HL-60 (cell line): Measurements from ENCODE around the gene CHDH.

Experiments
- DNase-seq, 2 experiments: peaks; one replicate each; pipeline ENCODE4 v3.0.0-alpha.2; 2010 to 2020; ENCODE audit warnings: low read depth in 1 of 2, low spot score in 1 of 2
- H3K27ac ChIP-seq: fragments of 250-450 bp; sonication (Bioruptor Pico); replicated peaks from 2 replicates; pipeline ENCODE4 v1.5.1; 2020; ENCODE audit warnings: mild to moderate bottlenecking, moderate library complexity
- H3K27me3 ChIP-seq: fragments of 250-450 bp; sonication (Bioruptor Pico); 2 replicates; pipeline ENCODE4 v1.5.1; 2021; ENCODE audit warnings: mild to moderate bottlenecking, moderate library complexity; ENCODE audit not compliant: insufficient read depth, poor library complexity, severe bottlenecking
- H3K4me3 ChIP-seq: replicated peaks from 2 replicates; pipeline ENCODE4 v1.5.1; 2011; ENCODE audit warnings: mild to moderate bottlenecking, control low read depth, low read length; ENCODE audit not compliant: insufficient read depth
- CTCF ChIP-seq: IDR thresholded peaks from one replicate; pipeline ENCODE4 v1.5.1; 2011; ENCODE audit warnings: low read length, control low read depth, inconsistent platforms; ENCODE audit not compliant: insufficient read depth
- GABPA ChIP-seq: IDR thresholded peaks from 2 replicates; pipeline ENCODE4 v1.6.1; 2012; ENCODE audit warnings: low read depth
- POLR2AphosphoS5 ChIP-seq: IDR thresholded peaks from 2 replicates; pipeline ENCODE4 v1.6.1; 2012; ENCODE audit warnings: low read depth
- SPI1 ChIP-seq: IDR thresholded peaks from 2 replicates; pipeline ENCODE4 v1.6.1; 2012; ENCODE audit warnings: low read depth, mild to moderate bottlenecking, borderline replicate concordance
- TF ChIP-seq, protein P1 (sequence below): IDR thresholded peaks from 2 replicates; pipeline ENCODE4 v1.6.1; 2012; ENCODE audit warnings: low read depth; ENCODE audit not compliant: insufficient replicate concordance

Gene CHDH

DNA sequence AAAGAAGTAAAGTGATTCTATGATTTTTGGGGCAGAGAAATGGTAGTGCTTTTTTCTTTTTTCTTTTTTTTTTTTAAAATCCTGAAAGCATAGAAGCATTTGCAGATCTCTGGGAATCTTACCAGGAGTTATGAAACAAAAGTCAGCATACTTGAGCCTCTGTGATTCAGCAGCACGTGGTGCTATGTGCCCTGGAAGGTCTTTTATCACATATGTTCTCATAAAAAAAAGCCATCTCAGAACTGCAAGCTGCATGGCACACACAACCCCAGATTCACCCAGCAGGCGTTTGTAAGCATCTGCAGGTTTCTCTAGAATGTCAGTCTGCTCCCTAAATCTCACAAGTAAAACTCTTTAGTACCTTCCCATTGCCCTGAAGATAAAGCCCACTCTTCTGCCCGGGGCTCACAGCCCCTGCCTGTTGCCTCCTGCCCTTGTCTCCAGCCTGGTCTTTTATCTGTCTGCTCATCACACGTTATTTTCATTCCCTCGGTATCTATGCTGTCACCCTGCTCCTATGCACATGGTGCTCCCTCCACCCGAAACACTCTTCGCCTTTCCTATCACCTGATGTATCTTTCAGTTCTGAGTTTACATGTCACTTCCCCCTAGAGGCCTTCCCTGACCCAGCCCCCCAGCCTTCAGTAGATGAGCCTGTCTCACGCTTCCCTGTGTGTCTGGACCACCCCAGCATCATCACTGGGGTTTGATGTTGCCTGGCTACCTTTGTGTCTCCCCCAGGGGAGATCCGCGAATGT is 72.4 kb downstream of the CHDH start:
- H3K27me3 ChIP-seq, result peaks cover 3% of the 10 kb centered on the region
- H3K27ac ChIP-seq, result no peak overlapping the region
- no peak for TF ChIP-seq SPI1
- TF ChIP-seq, protein P1, sequence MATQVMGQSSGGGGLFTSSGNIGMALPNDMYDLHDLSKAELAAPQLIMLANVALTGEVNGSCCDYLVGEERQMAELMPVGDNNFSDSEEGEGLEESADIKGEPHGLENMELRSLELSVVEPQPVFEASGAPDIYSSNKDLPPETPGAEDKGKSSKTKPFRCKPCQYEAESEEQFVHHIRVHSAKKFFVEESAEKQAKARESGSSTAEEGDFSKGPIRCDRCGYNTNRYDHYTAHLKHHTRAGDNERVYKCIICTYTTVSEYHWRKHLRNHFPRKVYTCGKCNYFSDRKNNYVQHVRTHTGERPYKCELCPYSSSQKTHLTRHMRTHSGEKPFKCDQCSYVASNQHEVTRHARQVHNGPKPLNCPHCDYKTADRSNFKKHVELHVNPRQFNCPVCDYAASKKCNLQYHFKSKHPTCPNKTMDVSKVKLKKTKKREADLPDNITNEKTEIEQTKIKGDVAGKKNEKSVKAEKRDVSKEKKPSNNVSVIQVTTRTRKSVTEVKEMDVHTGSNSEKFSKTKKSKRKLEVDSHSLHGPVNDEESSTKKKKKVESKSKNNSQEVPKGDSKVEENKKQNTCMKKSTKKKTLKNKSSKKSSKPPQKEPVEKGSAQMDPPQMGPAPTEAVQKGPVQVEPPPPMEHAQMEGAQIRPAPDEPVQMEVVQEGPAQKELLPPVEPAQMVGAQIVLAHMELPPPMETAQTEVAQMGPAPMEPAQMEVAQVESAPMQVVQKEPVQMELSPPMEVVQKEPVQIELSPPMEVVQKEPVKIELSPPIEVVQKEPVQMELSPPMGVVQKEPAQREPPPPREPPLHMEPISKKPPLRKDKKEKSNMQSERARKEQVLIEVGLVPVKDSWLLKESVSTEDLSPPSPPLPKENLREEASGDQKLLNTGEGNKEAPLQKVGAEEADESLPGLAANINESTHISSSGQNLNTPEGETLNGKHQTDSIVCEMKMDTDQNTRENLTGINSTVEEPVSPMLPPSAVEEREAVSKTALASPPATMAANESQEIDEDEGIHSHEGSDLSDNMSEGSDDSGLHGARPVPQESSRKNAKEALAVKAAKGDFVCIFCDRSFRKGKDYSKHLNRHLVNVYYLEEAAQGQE, result no peak
- no peak for TF ChIP-seq CTCF
- no peak for TF ChIP-seq POLR2AphosphoS5
- TF ChIP-seq GABPA, result no peak
- DNase-seq, result no peak
- H3K4me3 ChIP-seq, result no peak overlapping the region

GRCh38 chr3:53773021-53773436 is 73.2 kb downstream of the CHDH start:
- DNase-seq, result no peak
- Histone ChIP-seq H3K27ac (no peak overlapping the region), H3K27me3 (peaks cover 6% of the 10 kb centered on the region), H3K4me3 (no peak overlapping the region)
- TF ChIP-seq CTCF, result no peak
- TF ChIP-seq POLR2AphosphoS5, result no peak
- no peak for TF ChIP-seq SPI1
- TF ChIP-seq, protein P1, result no peak
- no peak for TF ChIP-seq GABPA

GRCh38 chr3:53772562-53772961 is 73.7 kb downstream of the CHDH start:
- H3K27ac ChIP-seq, result no peak overlapping the region
- peaks cover 9% of the 10 kb centered on the region for H3K27me3 ChIP-seq
- H3K4me3 ChIP-seq, result no peak overlapping the region
- no peak for DNase-seq
- no peak for TF ChIP-seq POLR2AphosphoS5

GRCh38 chr3:53768478-53769459 is 77.5 kb downstream of the CHDH start:
- no peak for DNase-seq
- Histone ChIP-seq H3K27me3 (peaks cover 9% of the 10 kb centered on the region), H3K4me3 (no peak overlapping the region), H3K27ac (no peak overlapping the region)
- TF ChIP-seq SPI1 (no peak), POLR2AphosphoS5 (no peak), CTCF (no peak), GABPA (no peak)
- TF ChIP-seq, protein P1, result no peak
